ENCODE data around the gene NELFCD.

Gene NELFCD

GRCh38 chr20:59044295-59044694 lies 63.2 kb downstream of the NELFCD start:
- Histone ChIP-seq H3K79me2 (peaks cover 19% of the 10 kb centered on the region), H3K4me2 (ENCODE audit: low read length) (no peak overlapping the region), H3K27me3 (ENCODE audit: control insufficient read depth, insufficient read depth, low read length) (no peaks in the 10 kb centered on the region), H3K4me3 (ENCODE audit: low read depth, low read length) (no peak overlapping the region), H3K9me3 (ENCODE audit: control insufficient read depth, low read length) (no peaks in the 10 kb centered on the region), H3K4me1 (peaks cover 2% of the 10 kb centered on the region), H2AFZ (peak overlapping the region; percentile 81), H3K9ac (no peak overlapping the region), H3K27ac (no peak overlapping the region), H3K36me3 (ENCODE audit: control insufficient read depth, insufficient read depth, low read length) (no peaks in the 10 kb centered on the region)
- TF ChIP-seq CTCF (IDR thresholded peaks at IDR 0.05): no peak
